22Rv1 (cell line): ENCODE measurements around the gene RASA3.

ENCODE experiments used
- CTCF ChIP-seq: fragments of 450-650 bp; IDR thresholded peaks from 2 replicates; pipeline ENCODE4 v1.5.1; 2017; ENCODE audit warnings: mild to moderate bottlenecking
- ZFX ChIP-seq: fragments of 450-650 bp; IDR thresholded peaks from 2 replicates; pipeline ENCODE4 v1.6.1; 2017; ENCODE audit warnings: antibody characterized with exemption, borderline replicate concordance

GRCh38 chr13:114157869-114158495 lies 25.6 kb upstream of the RASA3 start:
- TF ChIP-seq CTCF = no peak
- TF ChIP-seq ZFX = no peak
